Left renal pelvis (tissue), 4 donors: Measurements from ENCODE around the gene TMEM164. TPM values are rescaled to one million over a fixed set of nuclear protein-coding genes. Genes with fewer than 3 reads are reported as not detected.

ENCODE experiments used
- DNase-seq, 4 donors: peaks; one replicate each; pipeline ENCODE4 v3.0.0-alpha.2; 2013; ENCODE audit warnings: low read depth in 4 of 4, low spot score in 3 of 4
- polyA plus RNA-seq, 4 donors: library from polyadenylated mRNA; unstranded; fragments of 120-200 nt; gene quantifications; one replicate each; pipeline ENCODE4 v1.2.1, GENCODE V29; 2013; ENCODE audit not compliant: insufficient read length in 4 of 4

TMEM164 gene
- polyA plus RNA-seq, 4 donors = 12.4 to 41.4 (median 37.9) TPM

GRCh38 chrX:110003167-110004156 lies 548 bp downstream of the TMEM164 start:
- DNase-seq = no peak

GRCh38 chrX:110004215-110004614 lies 1.3 kb downstream of the TMEM164 start:
- no peak for DNase-seq

GRCh38 chrX:110004731-110005369 lies 1.9 kb downstream of the TMEM164 start:
- no peak for DNase-seq

GRCh38 chrX:110006161-110006560 lies 3.2 kb downstream of the TMEM164 start:
- DNase-seq = no peak

- DNase-seq = no peak
Observed at GRCh38 chrX:110006821-110007375, 4.0 kb downstream of the TMEM164 start.

- DNase-seq = no peak
Observed at GRCh38 chrX:110008011-110008635, 5.2 kb downstream of the TMEM164 start.

GRCh38 chrX:110012818-110013485 lies 10.0 kb downstream of the TMEM164 start:
- DNase-seq = no peak

- DNase-seq = no peak
Observed at GRCh38 chrX:110013968-110014367, 11.1 kb downstream of the TMEM164 start.

- no peak for DNase-seq
Observed at GRCh38 chrX:110015032-110015431, 12.1 kb downstream of the TMEM164 start.

- DNase-seq = no peak
Observed at GRCh38 chrX:110015915-110016314, 13.0 kb downstream of the TMEM164 start.

GRCh38 chrX:110020536-110020935 lies 17.6 kb downstream of the TMEM164 start:
- DNase-seq = no peak

GRCh38 chrX:110021258-110022022 lies 18.5 kb downstream of the TMEM164 start:
- DNase-seq = no peak

- no peak for DNase-seq
Observed at GRCh38 chrX:110022599-110023448, 19.9 kb downstream of the TMEM164 start.

- no peak for DNase-seq
Observed at GRCh38 chrX:110025395-110025794, 22.5 kb downstream of the TMEM164 start.

- no peak for DNase-seq
Observed at GRCh38 chrX:110026099-110026844, 23.4 kb downstream of the TMEM164 start.

GRCh38 chrX:110032534-110033147 lies 29.7 kb downstream of the TMEM164 start:
- DNase-seq = no peak

GRCh38 chrX:110034036-110034435 lies 31.1 kb downstream of the TMEM164 start:
- no peak for DNase-seq
